Activated B cell treated with CpG ODN at 0.5 μM for 24 hours (primary cell): Measurements from ENCODE around the gene SH2D7. TPM values are rescaled to one million over a fixed set of nuclear protein-coding genes. Genes with fewer than 3 reads are reported as not detected.

ENCODE experiments used
- ATAC-seq: fragments of 200-7000 bp; cut with Tn5 transposase; one replicate; pipeline ENCODE4 v1.10.0; 2021; ENCODE audit warnings: low read depth, mild to moderate bottlenecking, moderate library complexity
- CTCF ChIA-PET: fragments of 350-600 bp; sonication (Branson Sonifier 250); formaldehyde crosslinking; loops from one replicate; lab custom pipeline; 2021; ENCODE audit warnings: antibody characterized with exemption; lab: Charles Lee
- POLR2A ChIA-PET: fragments of 350-600 bp; sonication (Branson Sonifier 250); formaldehyde crosslinking; loops from one replicate; lab custom pipeline; 2021; ENCODE audit warnings: antibody characterized with exemption; lab: Charles Lee
- DNase-seq: peaks from one replicate; pipeline ENCODE4 v3.0.0; 2022
- H3K27ac Mint-ChIP-seq: one replicate; pipeline ENCODE4 v1.8.0; 2020; ENCODE audit warnings: mixed read lengths
- H3K27me3 Mint-ChIP-seq: one replicate; pipeline ENCODE4 v1.8.0; 2021; ENCODE audit warnings: mixed read lengths
- H3K36me3 Mint-ChIP-seq: one replicate; pipeline ENCODE4 v1.8.0; 2021; ENCODE audit warnings: low read depth, mixed read lengths
- H3K4me1 Mint-ChIP-seq: one replicate; pipeline ENCODE4 v1.8.0; 2021; ENCODE audit warnings: mixed read lengths
- H3K4me3 Mint-ChIP-seq: one replicate; pipeline ENCODE4 v1.8.0; 2020; ENCODE audit warnings: mild to moderate bottlenecking, mixed read lengths
- H3K9me3 Mint-ChIP-seq: one replicate; pipeline ENCODE4 v1.8.0; 2020; ENCODE audit warnings: mixed read lengths
- intact Hi-C: fragments of 100-400 bp; cut with micrococcal nuclease; formaldehyde crosslinking; loops from one replicate; pipeline ENCODE4 v1.15.1; 2024
- total RNA-seq: library from RNA; stranded (reverse); gene quantifications from 2 replicates; pipeline ENCODE4 v1.2.3, GENCODE V29; 2022
- TF ChIP-seq, protein P1 (sequence below): fragments of 200-600 bp; IDR thresholded peaks from one replicate; pipeline ENCODE4 v1.8.0; 2022; ENCODE audit warnings: antibody characterized with exemption, mild to moderate bottlenecking

SH2D7 gene
- total RNA-seq, 1 donor from 2014 or later, result not detected

DNA sequence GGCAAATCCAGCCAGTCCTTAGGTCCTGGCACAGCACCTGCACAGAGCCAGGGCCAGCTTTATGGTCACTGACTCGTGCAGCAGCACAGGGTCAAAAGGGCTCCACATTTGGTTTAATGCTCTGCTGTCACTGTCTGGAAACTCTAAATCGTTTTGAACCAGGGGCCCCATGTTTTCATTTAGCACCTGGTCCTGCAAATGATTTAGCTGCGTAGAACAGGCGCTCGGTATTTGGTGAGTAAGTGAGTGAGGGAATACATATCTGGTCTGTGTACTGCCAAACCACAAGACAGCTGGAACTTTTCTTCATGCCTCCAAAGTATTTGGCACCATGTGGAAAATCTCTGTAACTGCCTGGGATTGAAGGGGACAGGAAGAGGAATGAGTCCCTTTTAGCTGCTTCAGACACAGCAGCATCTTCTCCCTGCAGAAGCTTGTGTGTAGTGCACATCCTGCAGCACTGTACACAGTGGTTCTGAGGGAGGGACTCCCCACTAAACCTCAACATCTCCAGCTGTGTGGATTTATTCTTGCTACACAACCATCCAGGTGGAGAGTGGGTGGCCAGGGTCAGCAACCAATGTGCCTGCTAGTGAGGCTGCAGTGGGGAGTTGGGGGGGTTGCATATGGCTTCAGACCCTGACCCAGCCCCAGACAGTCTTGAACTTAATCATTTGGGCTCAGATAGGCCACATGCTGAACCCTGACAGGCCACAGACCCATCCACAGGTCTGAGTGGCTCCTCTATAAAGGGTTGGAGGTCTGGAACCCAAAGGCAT is 1.1 kb downstream of the SH2D7 start:
- TF ChIP-seq, protein P1, sequence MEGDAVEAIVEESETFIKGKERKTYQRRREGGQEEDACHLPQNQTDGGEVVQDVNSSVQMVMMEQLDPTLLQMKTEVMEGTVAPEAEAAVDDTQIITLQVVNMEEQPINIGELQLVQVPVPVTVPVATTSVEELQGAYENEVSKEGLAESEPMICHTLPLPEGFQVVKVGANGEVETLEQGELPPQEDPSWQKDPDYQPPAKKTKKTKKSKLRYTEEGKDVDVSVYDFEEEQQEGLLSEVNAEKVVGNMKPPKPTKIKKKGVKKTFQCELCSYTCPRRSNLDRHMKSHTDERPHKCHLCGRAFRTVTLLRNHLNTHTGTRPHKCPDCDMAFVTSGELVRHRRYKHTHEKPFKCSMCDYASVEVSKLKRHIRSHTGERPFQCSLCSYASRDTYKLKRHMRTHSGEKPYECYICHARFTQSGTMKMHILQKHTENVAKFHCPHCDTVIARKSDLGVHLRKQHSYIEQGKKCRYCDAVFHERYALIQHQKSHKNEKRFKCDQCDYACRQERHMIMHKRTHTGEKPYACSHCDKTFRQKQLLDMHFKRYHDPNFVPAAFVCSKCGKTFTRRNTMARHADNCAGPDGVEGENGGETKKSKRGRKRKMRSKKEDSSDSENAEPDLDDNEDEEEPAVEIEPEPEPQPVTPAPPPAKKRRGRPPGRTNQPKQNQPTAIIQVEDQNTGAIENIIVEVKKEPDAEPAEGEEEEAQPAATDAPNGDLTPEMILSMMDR, result no peak
- no peaks in the 10 kb centered on the region for H3K36me3 Mint-ChIP-seq
- peaks cover 5% of the 10 kb centered on the region for H3K27me3 Mint-ChIP-seq
- H3K9me3 Mint-ChIP-seq, result no peaks in the 10 kb centered on the region
- POLR2A ChIA-PET, result no interaction called here
- ATAC-seq (no peak), DNase-seq (no peak)
- CTCF ChIA-PET, result interaction anchor here (1.5 to 1.9 kb wide), 2 partner anchors 15 to 102 kb away, joined by 3 to 6 read pairs; no protein-coding TSS in a partner anchor
- intact Hi-C loops, result no loop called here
- no peak overlapping the region for H3K4me3 Mint-ChIP-seq
- no peak overlapping the region for H3K27ac Mint-ChIP-seq
- H3K4me1 Mint-ChIP-seq, result peaks cover 5% of the 10 kb centered on the region

DNA sequence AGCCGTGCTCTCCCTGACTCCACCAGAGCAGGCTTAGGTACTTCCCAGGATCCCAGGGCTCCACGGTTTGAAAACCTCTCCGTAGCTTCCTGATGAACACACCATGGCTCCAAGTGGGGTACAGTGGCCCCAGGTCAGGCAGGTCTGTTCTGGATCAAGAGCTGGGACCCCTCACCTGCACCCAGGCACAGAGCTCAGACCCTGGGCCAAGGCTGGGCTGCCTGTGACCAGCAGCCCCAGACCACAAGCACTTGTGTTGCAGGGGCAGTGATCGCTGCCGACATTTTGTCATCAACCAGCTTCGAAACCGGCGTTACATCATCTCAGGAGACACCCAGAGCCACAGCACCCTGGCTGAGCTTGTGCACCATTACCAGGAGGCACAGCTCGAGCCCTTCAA is 5.3 kb downstream of the SH2D7 start:
- H3K4me1 Mint-ChIP-seq, result no peaks in the 10 kb centered on the region
- POLR2A ChIA-PET, result no interaction called here
- no peaks in the 10 kb centered on the region for H3K36me3 Mint-ChIP-seq
- TF ChIP-seq, protein P1, result no peak
- DNase-seq (no peak), ATAC-seq (no peak)
- no peak overlapping the region for H3K4me3 Mint-ChIP-seq
- no peaks in the 10 kb centered on the region for H3K9me3 Mint-ChIP-seq
- CTCF ChIA-PET, result interaction anchor here (0.9 kb wide), 1 partner anchor 11 kb away, joined by 4 read pairs; no protein-coding TSS in a partner anchor
- no peak overlapping the region for H3K27ac Mint-ChIP-seq
- intact Hi-C loops, result no loop called here
- H3K27me3 Mint-ChIP-seq, result no peaks in the 10 kb centered on the region

DNA sequence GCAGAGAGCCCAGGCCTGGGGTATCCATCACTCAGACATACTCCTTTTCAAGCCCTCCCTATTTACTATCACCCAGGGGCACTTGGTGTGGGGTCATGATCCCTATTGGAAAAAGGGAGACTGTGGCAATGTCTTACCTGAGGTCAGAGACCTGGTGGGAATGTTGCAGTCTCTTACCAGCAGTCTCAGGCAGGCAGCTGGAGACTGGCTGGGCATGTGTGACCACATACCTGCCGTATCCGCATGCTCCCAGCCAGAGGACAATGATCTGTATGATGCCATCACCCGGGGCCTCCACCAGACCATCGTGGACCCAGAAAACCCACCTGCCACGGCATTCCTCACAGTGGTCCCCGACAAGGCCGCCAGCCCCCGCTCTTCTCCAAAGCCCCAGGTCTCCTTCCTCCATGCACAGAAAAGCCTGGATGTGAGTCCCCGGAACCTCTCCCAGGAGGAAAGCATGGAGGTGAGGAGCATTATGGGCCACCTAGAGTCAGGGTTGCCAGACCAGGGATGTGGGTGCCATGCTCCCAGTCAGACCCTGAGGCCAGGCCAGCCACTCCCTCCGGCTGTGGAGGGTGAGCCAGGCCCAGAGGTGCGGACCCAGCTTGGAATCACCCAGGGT is 5.9 kb downstream of the SH2D7 start:
- POLR2A ChIA-PET, result interaction anchor here (0.6 kb wide), 1 partner anchor 28 kb away, joined by 8 read pairs; no protein-coding TSS in a partner anchor
- no peak overlapping the region for H3K27ac Mint-ChIP-seq
- no peaks in the 10 kb centered on the region for H3K4me1 Mint-ChIP-seq
- H3K9me3 Mint-ChIP-seq, result no peaks in the 10 kb centered on the region
- CTCF ChIA-PET, result interaction anchor here (0.9 kb wide), 1 partner anchor 10 kb away, joined by 4 read pairs; no protein-coding TSS in a partner anchor
- H3K27me3 Mint-ChIP-seq, result no peaks in the 10 kb centered on the region
- no peak overlapping the region for H3K4me3 Mint-ChIP-seq
- H3K36me3 Mint-ChIP-seq, result no peaks in the 10 kb centered on the region
- intact Hi-C loops, result no loop called here
- DNase-seq (no peak), ATAC-seq (no peak)
- TF ChIP-seq, protein P1, result no peak

DNA sequence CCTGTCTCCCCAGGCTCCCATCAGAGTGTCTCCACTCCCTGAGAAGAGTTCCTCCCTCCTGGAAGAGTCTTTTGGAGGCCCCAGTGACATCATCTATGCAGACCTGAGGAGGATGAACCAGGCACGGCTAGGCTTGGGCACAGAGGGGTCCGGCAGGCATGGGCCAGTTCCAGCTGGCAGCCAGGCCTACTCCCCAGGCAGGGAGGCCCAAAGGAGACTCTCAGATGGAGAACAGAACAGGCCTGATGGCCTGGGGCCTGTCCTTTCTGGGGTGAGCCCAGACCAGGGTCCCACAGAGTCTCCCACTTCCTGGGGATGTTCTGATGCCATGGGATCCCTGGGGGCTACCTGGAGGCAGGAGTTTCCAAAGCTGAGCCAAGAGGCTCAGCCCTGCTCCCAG is 8.5 kb downstream of the SH2D7 start:
- no peaks in the 10 kb centered on the region for H3K4me1 Mint-ChIP-seq
- intact Hi-C loops, result no loop called here
- DNase-seq (no peak), ATAC-seq (no peak)
- no peaks in the 10 kb centered on the region for H3K36me3 Mint-ChIP-seq
- H3K4me3 Mint-ChIP-seq, result no peak overlapping the region
- H3K9me3 Mint-ChIP-seq, result no peaks in the 10 kb centered on the region
- CTCF ChIA-PET, result no interaction called here
- H3K27ac Mint-ChIP-seq, result no peak overlapping the region
- H3K27me3 Mint-ChIP-seq, result no peaks in the 10 kb centered on the region
- TF ChIP-seq, protein P1, result no peak
- POLR2A ChIA-PET, result no interaction called here

DNA sequence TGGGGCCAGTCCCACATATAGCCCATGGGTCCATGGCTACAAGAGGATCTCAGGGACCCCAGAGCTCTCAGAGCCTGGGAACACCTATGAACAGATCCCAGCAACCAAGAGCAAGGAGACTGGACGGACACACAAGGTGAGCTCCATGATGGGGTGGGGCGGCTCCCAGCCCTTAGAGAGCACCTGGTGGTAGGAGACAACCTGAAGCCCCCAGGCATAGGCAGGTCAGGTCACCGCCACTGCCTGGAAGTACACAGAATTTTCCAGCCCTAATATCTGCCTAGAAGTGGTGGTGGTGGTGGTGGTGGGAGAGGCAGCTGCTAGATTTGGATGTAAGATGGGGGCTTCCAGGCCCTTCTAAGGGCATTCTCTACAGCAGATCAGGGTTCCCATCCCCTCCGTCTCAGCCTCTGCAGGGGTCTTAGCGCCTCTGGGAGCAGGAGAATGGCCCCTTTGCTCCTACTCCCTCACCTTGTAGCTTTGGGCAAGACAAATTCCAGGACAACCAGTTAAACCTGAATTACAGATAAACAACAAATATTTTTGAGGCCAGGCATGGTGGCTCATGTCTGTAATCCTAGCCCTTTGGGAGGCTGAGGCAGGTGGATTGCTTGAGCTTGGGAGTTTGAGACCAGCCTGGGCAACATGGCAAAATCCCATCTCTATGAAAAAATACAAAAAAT is 9.2 kb downstream of the SH2D7 start:
- H3K4me3 Mint-ChIP-seq, result no peak overlapping the region
- H3K36me3 Mint-ChIP-seq, result no peaks in the 10 kb centered on the region
- intact Hi-C loops, result no loop called here
- H3K27ac Mint-ChIP-seq, result no peak overlapping the region
- no peaks in the 10 kb centered on the region for H3K27me3 Mint-ChIP-seq
- no peaks in the 10 kb centered on the region for H3K4me1 Mint-ChIP-seq
- ChIA-PET CTCF (no interaction called here), POLR2A (no interaction called here)
- no peaks in the 10 kb centered on the region for H3K9me3 Mint-ChIP-seq
- no peak for ATAC-seq
- TF ChIP-seq, protein P1, result no peak
- DNase-seq, result no peak
